GM12801 (cell line): ENCODE results near the gene ADORA1.

Experiments used
- CTCF ChIP-seq: IDR thresholded peaks from one replicate; pipeline ENCODE4 v1.5.1; 2011; ENCODE audit warnings: control low read depth; ENCODE audit not compliant: insufficient read length; ENCODE audit errors: extremely low read depth

The ADORA1 gene

GRCh38 chr1:203097001-203097400 lies 30.5 kb upstream of the ADORA1 start:
- TF ChIP-seq CTCF = no peak

GRCh38 chr1:203098445-203098844 lies 29.1 kb upstream of the ADORA1 start:
- TF ChIP-seq CTCF = no peak

GRCh38 chr1:203098914-203099520 lies 28.5 kb upstream of the ADORA1 start:
- TF ChIP-seq CTCF = no peak

- no peak for TF ChIP-seq CTCF
Measured at GRCh38 chr1:203099805-203100515, 27.6 kb upstream of the ADORA1 start.

GRCh38 chr1:203100516-203100869 lies 27.0 kb upstream of the ADORA1 start:
- TF ChIP-seq CTCF = no peak

- TF ChIP-seq CTCF = no peak
Measured at GRCh38 chr1:203101813-203102634, 25.5 kb upstream of the ADORA1 start.

GRCh38 chr1:203103216-203103615 lies 24.3 kb upstream of the ADORA1 start:
- no peak for TF ChIP-seq CTCF
